PFSK-1 (cell line): ENCODE results near the gene MORC4.

ENCODE experiments used
- FOXP2 ChIP-seq: optimal IDR thresholded peaks from 2 replicates; pipeline ENCODE3; 2011; ENCODE audit warnings: borderline replicate concordance, control low read depth, inconsistent platforms; ENCODE audit not compliant: insufficient read depth; ENCODE audit errors: extremely low read length, extremely low read depth
- POLR2AphosphoS5 ChIP-seq: IDR thresholded peaks from 2 replicates; pipeline ENCODE4 v1.6.1; 2012; ENCODE audit warnings: low read depth, mild to moderate bottlenecking, control low read depth, low read length, moderate library complexity
- REST ChIP-seq, 2 experiments: IDR thresholded peaks; 2 replicates each; pipeline versions ENCODE4 v1.6.1 to v1.8.0; 2011 to 2012; ENCODE audit warnings: low read depth in 2 of 2, low read length in 2 of 2, control low read depth in 1 of 2, inconsistent platforms in 1 of 2, mild to moderate bottlenecking in 1 of 2, moderate library complexity in 1 of 2; ENCODE audit not compliant: insufficient read depth in 1 of 2
- SIN3A ChIP-seq: IDR thresholded peaks from 2 replicates; pipeline ENCODE4 v1.6.1; 2012; ENCODE audit warnings: mild to moderate bottlenecking, low read length, moderate library complexity, borderline replicate concordance; ENCODE audit not compliant: insufficient read depth
- TAF1 ChIP-seq: IDR thresholded peaks from 2 replicates; pipeline ENCODE4 v1.6.1; 2012; ENCODE audit warnings: low read length, control low read depth, borderline replicate concordance; ENCODE audit not compliant: insufficient read depth

MORC4 gene

GRCh38 chrX:106939566-106939965 lies 60.4 kb downstream of the MORC4 start:
- TF ChIP-seq TAF1 (no peak), REST (IDR thresholded peaks at IDR 0.05; ENCODE audit: insufficient read depth in 1 of 2, low read depth in 2 of 2, low read length in 2 of 2) (no peak), SIN3A (no peak), FOXP2 (no peak), POLR2AphosphoS5 (no peak)

GRCh38 chrX:106936246-106936645 lies 63.8 kb downstream of the MORC4 start:
- TF ChIP-seq SIN3A (no peak), POLR2AphosphoS5 (no peak), FOXP2 (no peak), TAF1 (no peak), REST (IDR thresholded peaks at IDR 0.05; ENCODE audit: insufficient read depth in 1 of 2, low read depth in 2 of 2, low read length in 2 of 2) (no peak)

- TF ChIP-seq SIN3A, result no peak
These were observed 64.8 kb downstream of the MORC4 start for GRCh38 chrX:106935175-106935574.

GRCh38 chrX:106933538-106933961 lies 66.5 kb downstream of the MORC4 start:
- no peak for TF ChIP-seq REST (IDR thresholded peaks at IDR 0.05; ENCODE audit: insufficient read depth in 1 of 2, low read depth in 2 of 2, low read length in 2 of 2)
- TF ChIP-seq TAF1, result no peak
- TF ChIP-seq FOXP2, result no peak
- TF ChIP-seq SIN3A, result no peak
- no peak for TF ChIP-seq POLR2AphosphoS5

- TF ChIP-seq TAF1, result no peak
- no peak for TF ChIP-seq SIN3A
- no peak for TF ChIP-seq FOXP2
- TF ChIP-seq REST (IDR thresholded peaks at IDR 0.05; ENCODE audit: insufficient read depth in 1 of 2, low read depth in 2 of 2, low read length in 2 of 2), result no peak
- TF ChIP-seq POLR2AphosphoS5, result no peak
These were observed 67.0 kb downstream of the MORC4 start for GRCh38 chrX:106932960-106933537.
